ENCODE results near the gene FMN2. TPM values are rescaled to one million over a fixed set of nuclear protein-coding genes. Genes with fewer than 3 reads are reported as not detected.
A peak's percentile ranks its signal among the peaks of the same experiment; 100 is the strongest.

FMN2 gene
- total and polyA plus RNA-seq, 4 donors: 0.14 to 2.7 (median 1.2) TPM

- no peak for DNase-seq
- no peak overlapping the region for H3K27ac ChIP-seq (ENCODE audit: low read depth in 1 of 2, low read length in 1 of 2)
These were observed 143.0 kb downstream of the FMN2 start for GRCh38 chr1:240234485-240235210.

GRCh38 chr1:240235521-240236288 is 144.0 kb downstream of the FMN2 start:
- ATAC-seq (ENCODE audit: insufficient read depth, low FRiP score) (no peak), DNase-seq (no peak)
- H3K9me3 ChIP-seq (ENCODE audit: control insufficient read depth in 4 of 4, insufficient read depth in 3 of 4, low read length in 3 of 4): no peaks in the 10 kb centered on the region
- WGBS, 2 donors: 88 to 93% methylated on average over 4 of the region's 4 CpGs
- H3K9ac ChIP-seq (ENCODE audit: insufficient read depth in 1 of 2, low read length in 2 of 2): no peak overlapping the region
- no peak overlapping the region for H3K4me3 ChIP-seq
- peaks cover 0 to 6% (median 5%) of the 10 kb centered on the region in 5 donors for H3K4me1 ChIP-seq (ENCODE audit: control insufficient read depth in 5 of 5, insufficient read depth in 5 of 5, low read length in 5 of 5)
- H3K27ac ChIP-seq (ENCODE audit: low read depth in 1 of 2, low read length in 1 of 2): no peak overlapping the region
- H3K27me3 ChIP-seq (ENCODE audit: control insufficient read depth in 3 of 3, insufficient read depth in 3 of 3, low read length in 2 of 3): no peaks in the 10 kb centered on the region
- no peaks in the 10 kb centered on the region for H3K36me3 ChIP-seq (ENCODE audit: control insufficient read depth in 4 of 4, insufficient read depth in 4 of 4, low read length in 4 of 4)
- no peak for TF ChIP-seq CTCF (IDR thresholded peaks at IDR 0.05; ENCODE audit: control extremely low read depth, extremely low read depth)

More at GRCh38 chr1:240234485-240235210, 143.0 kb downstream of the FMN2 start:
- H3K4me1 ChIP-seq (ENCODE audit: control insufficient read depth in 5 of 5, insufficient read depth in 5 of 5, low read length in 5 of 5): peaks cover 0 to 6% (median 5%) of the 10 kb centered on the region in 5 donors
- no peak for TF ChIP-seq CTCF (IDR thresholded peaks at IDR 0.05; ENCODE audit: control extremely low read depth, extremely low read depth)
- H3K4me3 ChIP-seq: no peak overlapping the region
- no peaks in the 10 kb centered on the region for H3K36me3 ChIP-seq (ENCODE audit: control insufficient read depth in 4 of 4, insufficient read depth in 4 of 4, low read length in 4 of 4)
- H3K9me3 ChIP-seq (ENCODE audit: control insufficient read depth in 4 of 4, insufficient read depth in 3 of 4, low read length in 3 of 4): no peaks in the 10 kb centered on the region
- H3K9ac ChIP-seq (ENCODE audit: insufficient read depth in 1 of 2, low read length in 2 of 2): no peak overlapping the region
- no peak for ATAC-seq (ENCODE audit: insufficient read depth, low FRiP score)
- WGBS, 2 donors: 69 to 73% methylated on average over 2 of the region's 2 CpGs
- no peaks in the 10 kb centered on the region for H3K27me3 ChIP-seq (ENCODE audit: control insufficient read depth in 3 of 3, insufficient read depth in 3 of 3, low read length in 2 of 3)

GRCh38 chr1:240237305-240237721 is 145.6 kb downstream of the FMN2 start:
- Histone ChIP-seq H3K36me3 (ENCODE audit: control insufficient read depth in 4 of 4, insufficient read depth in 4 of 4, low read length in 4 of 4) (no peaks in the 10 kb centered on the region), H3K9me3 (ENCODE audit: control insufficient read depth in 4 of 4, insufficient read depth in 3 of 4, low read length in 3 of 4) (no peaks in the 10 kb centered on the region), H3K4me3 (no peak overlapping the region), H3K27me3 (ENCODE audit: control insufficient read depth in 3 of 3, insufficient read depth in 3 of 3, low read length in 2 of 3) (no peaks in the 10 kb centered on the region), H3K9ac (ENCODE audit: insufficient read depth in 1 of 2, low read length in 2 of 2) (no peak overlapping the region), H3K4me1 (ENCODE audit: control insufficient read depth in 5 of 5, insufficient read depth in 5 of 5, low read length in 5 of 5) (peaks cover 0 to 6% (median 5%) of the 10 kb centered on the region in 5 donors), H3K27ac (ENCODE audit: low read depth in 1 of 2, low read length in 1 of 2) (no peak overlapping the region)
- 64 to 68% methylated on average over 4 of the region's 4 CpGs for WGBS, 2 donors
- TF ChIP-seq CTCF (IDR thresholded peaks at IDR 0.05; ENCODE audit: control extremely low read depth, extremely low read depth): no peak
- ATAC-seq (ENCODE audit: insufficient read depth, low FRiP score) (no peak), DNase-seq (peak; percentile 18 to 41 (median 41))
